Measurements from ENCODE around the gene HGFAC. TPM values are rescaled to one million over a fixed set of nuclear protein-coding genes. Genes with fewer than 3 reads are reported as not detected.

Gene HGFAC
- total and polyA plus RNA-seq, 9 donors = 0.15 to 2.1 (median 0.53) TPM; not detected in 2

- no peak overlapping the region for H3K27ac ChIP-seq
- intact Hi-C loops (cut with DNase I) = loop anchor here in 2 of 4 donors (5.0 to 10.0 kb wide), 3 partner anchors 103 to 343 kb away; no protein-coding TSS in a partner anchor
- no peaks in the 10 kb centered on the region for H3K9me3 ChIP-seq
- peak in 1 of 5 donors; percentile 16 for DNase-seq
- no peaks in the 10 kb centered on the region for H3K27me3 ChIP-seq
- 92 to 97% (median 94%) methylated on average over 51 to 53 of the region's 53 CpGs for WGBS, 3 donors
- H3K4me3 ChIP-seq = no peak overlapping the region
- TF ChIP-seq POLR2A (IDR thresholded peaks at IDR 0.05) (no peak), CTCF (IDR thresholded peaks at IDR 0.05) (no peak), EP300 (IDR thresholded peaks at IDR 0.05) (no peak)
- no peaks in the 10 kb centered on the region for H3K4me1 ChIP-seq (ENCODE audit: insufficient read depth)
- H3K36me3 ChIP-seq = no peaks in the 10 kb centered on the region
These were observed 5.9 kb downstream of the HGFAC start for GRCh38 chr4:3447431-3448395.

- WGBS, 3 donors = 93 to 96% (median 96%) methylated on average over 21 of the region's 21 CpGs
- no peak overlapping the region for H3K4me3 ChIP-seq
- H3K27ac ChIP-seq = no peak overlapping the region
- no peak for TF ChIP-seq POLR2A (IDR thresholded peaks at IDR 0.05)
- no peak for TF ChIP-seq EP300 (IDR thresholded peaks at IDR 0.05)
- no peak for TF ChIP-seq CTCF (IDR thresholded peaks at IDR 0.05)
- H3K36me3 ChIP-seq = no peaks in the 10 kb centered on the region
- intact Hi-C loops (cut with DNase I) = loop anchor here in 2 of 4 donors (5.0 to 10.0 kb wide), 3 partner anchors 104 to 344 kb away; no protein-coding TSS in a partner anchor
- peak in 1 of 5 donors; percentile 13 for DNase-seq
- H3K27me3 ChIP-seq = no peaks in the 10 kb centered on the region
- H3K4me1 ChIP-seq (ENCODE audit: insufficient read depth) = no peaks in the 10 kb centered on the region
- H3K9me3 ChIP-seq = no peaks in the 10 kb centered on the region
These were observed 7.3 kb downstream of the HGFAC start for GRCh38 chr4:3449047-3449573.

GRCh38 chr4:3449574-3450534 is 8.1 kb downstream of the HGFAC start:
- no peaks in the 10 kb centered on the region for H3K27me3 ChIP-seq
- peak in 2 of 5 donors; percentile 11 to 12 for DNase-seq
- TF ChIP-seq EP300 (IDR thresholded peaks at IDR 0.05) = no peak
- no peak for TF ChIP-seq CTCF (IDR thresholded peaks at IDR 0.05)
- WGBS, 3 donors = 78 to 85% (median 81%) methylated on average over 35 of the region's 35 CpGs
- no peaks in the 10 kb centered on the region for H3K4me1 ChIP-seq (ENCODE audit: insufficient read depth)
- no peaks in the 10 kb centered on the region for H3K36me3 ChIP-seq
- H3K27ac ChIP-seq = no peak overlapping the region
- H3K4me3 ChIP-seq = no peak overlapping the region
- intact Hi-C loops (cut with DNase I) = loop anchor here in 2 of 4 donors (5.0 to 10.0 kb wide), 3 partner anchors 105 to 345 kb away; no protein-coding TSS in a partner anchor
- H3K9me3 ChIP-seq = no peaks in the 10 kb centered on the region

GRCh38 chr4:3450643-3451042 is 8.9 kb downstream of the HGFAC start:
- intact Hi-C loops (cut with DNase I) = no loop called here
- H3K4me1 ChIP-seq (ENCODE audit: insufficient read depth) = no peaks in the 10 kb centered on the region

More at GRCh38 chr4:3450643-3451042, 8.9 kb downstream of the HGFAC start:
- WGBS, 3 donors = 96 to 98% (median 97%) methylated on average over 4 of the region's 4 CpGs
- Histone ChIP-seq H3K27me3 (no peaks in the 10 kb centered on the region), H3K9me3 (peaks cover 0 to 7% of the 10 kb centered on the region in 2 donors), H3K27ac (no peak overlapping the region), H3K36me3 (no peaks in the 10 kb centered on the region), H3K4me3 (no peak overlapping the region)
- TF ChIP-seq POLR2A (IDR thresholded peaks at IDR 0.05) (no peak), EP300 (IDR thresholded peaks at IDR 0.05) (no peak), CTCF (IDR thresholded peaks at IDR 0.05) (no peak)
- DNase-seq = no peak

Measured in ovary (tissue), 9 donors.